Measurements from ENCODE around the gene MBP.

MBP gene

GRCh38 chr18:76941284-76941683 lies 191.3 kb downstream of the MBP start:
- DNase-seq (ENCODE audit: low spot score), result no peak

GRCh38 chr18:76938619-76939018 lies 194.0 kb downstream of the MBP start:
- DNase-seq (ENCODE audit: low spot score), result no peak

GRCh38 chr18:76937597-76937996 lies 195.0 kb downstream of the MBP start:
- DNase-seq (ENCODE audit: low spot score), result no peak

- no peak for DNase-seq (ENCODE audit: low spot score)
Measured at GRCh38 chr18:76936877-76937276, 195.7 kb downstream of the MBP start.

GRCh38 chr18:76935722-76936337 lies 196.8 kb downstream of the MBP start:
- no peak for DNase-seq (ENCODE audit: low spot score)

- DNase-seq (ENCODE audit: low spot score), result no peak
Measured at GRCh38 chr18:76932026-76932819, 200.4 kb downstream of the MBP start.

GRCh38 chr18:76931171-76931570 lies 201.4 kb downstream of the MBP start:
- DNase-seq (ENCODE audit: low spot score), result peak; percentile 59

Data from D341Med (cell line).